Muscle layer of colon (tissue), 2 donors: ENCODE results near the gene FBXO27.
"Not testable (repeated sequence)": the region's sequence is repeated elsewhere in the genome, so short reads cannot be mapped to it uniquely, and the experiment has no call there.

Experiments used
- H3K27ac ChIP-seq: one replicate; pipeline ENCODE4 v1.7.0; 2013; ENCODE audit warnings: low read depth, mild to moderate bottlenecking, low read length, moderate library complexity
- H3K27me3 ChIP-seq, 2 donors: one replicate each; pipeline ENCODE4 v1.7.0; 2013; ENCODE audit warnings: low read length in 2 of 2, mild to moderate bottlenecking in 2 of 2; ENCODE audit not compliant: insufficient read depth in 2 of 2, control insufficient read depth in 1 of 2
- H3K36me3 ChIP-seq: one replicate; pipeline ENCODE4 v1.7.0; 2013; ENCODE audit warnings: mild to moderate bottlenecking, low read length; ENCODE audit not compliant: insufficient read depth
- H3K4me1 ChIP-seq: one replicate; pipeline ENCODE4 v1.7.0; 2013; ENCODE audit warnings: mild to moderate bottlenecking, low read length; ENCODE audit not compliant: insufficient read depth
- H3K4me3 ChIP-seq, 2 donors: one replicate each; pipeline ENCODE4 v1.7.0; 2013; ENCODE audit warnings: low read length in 2 of 2, low read depth in 1 of 2, mild to moderate bottlenecking in 1 of 2, moderate library complexity in 1 of 2
- H3K9ac ChIP-seq: one replicate; pipeline ENCODE4 v1.7.0; 2013; ENCODE audit warnings: low read length
- H3K9me3 ChIP-seq: one replicate; pipeline ENCODE4 v1.7.0; 2013; ENCODE audit warnings: mild to moderate bottlenecking, low read length
- donor health status: abdominal sarcoma.
- donor health status: Adenocarcinoma of cecum.

The FBXO27 gene

DNA sequence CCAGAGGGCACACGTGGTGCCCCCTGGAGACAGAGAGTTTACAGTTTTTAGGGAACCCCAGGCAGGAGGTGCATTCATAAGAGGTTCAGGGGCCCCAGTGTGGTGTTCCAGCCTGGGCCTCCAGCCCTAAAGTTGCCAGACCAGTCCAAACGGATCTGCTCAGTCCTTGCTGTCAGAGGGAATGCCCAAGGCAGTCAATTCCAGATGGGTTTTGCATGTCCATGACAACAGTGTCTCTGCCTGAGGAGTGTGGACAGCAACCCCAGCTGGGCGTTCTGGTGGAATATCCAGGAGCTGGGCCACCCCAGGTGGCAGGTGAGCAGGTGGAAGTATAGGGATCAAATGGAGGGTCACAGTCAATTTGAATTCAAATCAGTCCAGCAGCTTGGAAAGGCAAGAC is 25.3 kb downstream of the FBXO27 start:
- Histone ChIP-seq H3K36me3 (no peaks in the 10 kb centered on the region), H3K4me1 (no peaks in the 10 kb centered on the region), H3K27ac (no peak overlapping the region), H3K9me3 (no peaks in the 10 kb centered on the region), H3K27me3 (no peaks in the 10 kb centered on the region), H3K4me3 (no peak overlapping the region), H3K9ac (no peak overlapping the region)

DNA sequence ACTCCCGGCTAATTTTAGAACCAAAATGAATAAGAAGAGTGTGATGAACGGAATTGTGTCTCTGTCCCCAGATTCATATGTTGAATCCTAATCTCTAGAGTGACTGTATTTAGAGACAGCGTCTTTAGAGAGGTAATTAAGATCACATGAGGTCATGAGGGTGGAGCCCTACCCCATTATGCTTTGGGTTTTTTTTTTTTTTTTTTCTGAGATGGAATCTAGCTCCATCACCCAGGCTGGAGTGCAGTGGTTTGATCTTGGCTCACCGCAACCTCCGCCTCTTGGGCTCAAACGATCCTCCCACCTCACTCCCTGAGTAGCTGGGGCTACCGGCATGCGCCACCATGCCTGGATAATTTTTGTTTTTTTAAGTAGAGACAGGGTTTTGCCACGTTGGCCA is 27.9 kb downstream of the FBXO27 start:
- no peaks in the 10 kb centered on the region for H3K36me3 ChIP-seq
- H3K4me1 ChIP-seq: no peaks in the 10 kb centered on the region
- no peak overlapping the region for H3K9ac ChIP-seq
- no peak overlapping the region for H3K27ac ChIP-seq
- H3K27me3 ChIP-seq: no peaks in the 10 kb centered on the region
- H3K4me3 ChIP-seq: no peak overlapping the region
- no peaks in the 10 kb centered on the region for H3K9me3 ChIP-seq

GRCh38 chr19:39003796-39004195 is 28.6 kb downstream of the FBXO27 start:
- no peak overlapping the region for H3K27ac ChIP-seq
- H3K4me1 ChIP-seq: no peaks in the 10 kb centered on the region
- H3K9me3 ChIP-seq: no peaks in the 10 kb centered on the region
- no peaks in the 10 kb centered on the region for H3K27me3 ChIP-seq
- H3K4me3 ChIP-seq: no peak overlapping the region
- no peaks in the 10 kb centered on the region for H3K36me3 ChIP-seq
- H3K9ac ChIP-seq: no peak overlapping the region

DNA sequence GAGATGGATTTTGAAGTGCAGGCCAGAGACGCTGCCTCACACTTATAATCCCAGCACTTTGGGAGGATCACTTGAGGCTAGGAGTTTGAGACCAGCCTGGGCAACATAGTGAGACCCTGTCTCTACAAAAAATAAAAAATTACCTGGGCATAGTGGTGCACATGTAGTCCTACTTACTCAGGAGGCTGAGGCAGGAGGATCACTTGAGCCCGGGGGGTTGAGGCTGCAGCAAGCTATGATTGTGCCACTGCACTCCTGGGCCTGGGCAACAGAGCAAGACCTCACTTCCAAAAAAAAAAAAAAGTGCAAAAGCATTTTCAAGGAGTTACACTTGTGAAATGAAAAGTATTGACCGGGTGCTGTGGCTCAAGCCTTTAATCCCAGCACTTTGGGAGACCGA is 29.2 kb downstream of the FBXO27 start:
- H3K27ac ChIP-seq: no peak overlapping the region
- no peaks in the 10 kb centered on the region for H3K27me3 ChIP-seq
- no peak overlapping the region for H3K9ac ChIP-seq
- H3K9me3 ChIP-seq: no peaks in the 10 kb centered on the region
- no peak overlapping the region for H3K4me3 ChIP-seq
- no peaks in the 10 kb centered on the region for H3K36me3 ChIP-seq
- no peaks in the 10 kb centered on the region for H3K4me1 ChIP-seq

DNA sequence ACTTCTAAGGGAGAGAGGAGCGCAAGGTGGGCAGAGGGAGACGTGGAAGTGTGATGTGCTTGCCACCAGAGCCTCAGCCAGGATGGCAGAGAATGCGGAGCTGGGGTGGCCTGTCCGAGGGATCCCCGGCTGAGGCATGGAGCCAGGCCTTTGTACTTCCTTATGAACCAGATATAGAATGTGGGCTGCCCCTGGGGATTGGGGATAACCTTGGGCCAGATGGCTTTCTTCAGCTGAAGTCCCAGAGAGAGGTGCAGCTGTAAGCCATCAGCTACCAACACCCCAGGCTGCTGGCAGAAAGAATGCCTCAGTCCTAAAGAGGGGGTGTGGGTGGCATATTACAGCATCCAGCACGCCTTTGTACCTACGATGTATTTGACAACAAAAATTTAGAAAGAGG is 31.3 kb downstream of the FBXO27 start:
- no peaks in the 10 kb centered on the region for H3K9me3 ChIP-seq
- H3K9ac ChIP-seq: no peak overlapping the region
- no peaks in the 10 kb centered on the region for H3K36me3 ChIP-seq
- no peaks in the 10 kb centered on the region for H3K4me1 ChIP-seq
- no peaks in the 10 kb centered on the region for H3K27me3 ChIP-seq
- no peak overlapping the region for H3K27ac ChIP-seq
- no peak overlapping the region for H3K4me3 ChIP-seq

DNA sequence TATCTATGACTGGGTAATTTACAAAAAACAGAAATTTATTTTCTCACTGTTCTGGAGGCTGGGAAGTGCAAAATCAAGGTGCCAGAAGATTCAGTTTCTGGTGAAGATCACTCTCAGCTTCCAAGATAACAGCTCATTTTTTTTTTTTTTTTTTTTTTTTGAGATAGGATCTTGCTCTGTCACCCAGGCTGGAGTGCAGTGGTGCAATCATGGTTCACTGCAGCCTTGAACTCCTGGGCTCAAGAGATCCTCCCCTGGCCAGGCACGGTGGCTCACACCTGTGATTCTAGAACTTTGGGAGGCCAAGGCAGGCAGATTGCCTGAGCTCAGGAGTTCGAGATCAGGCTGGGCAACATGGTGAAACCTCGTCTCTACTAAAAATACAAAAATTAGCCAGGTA is 34.8 kb downstream of the FBXO27 start:
- not testable (repeated sequence) for H3K27me3 ChIP-seq, H3K4me1 ChIP-seq, H3K27ac ChIP-seq, H3K36me3 ChIP-seq, H3K4me3 ChIP-seq, H3K9me3 ChIP-seq, H3K9ac ChIP-seq

DNA sequence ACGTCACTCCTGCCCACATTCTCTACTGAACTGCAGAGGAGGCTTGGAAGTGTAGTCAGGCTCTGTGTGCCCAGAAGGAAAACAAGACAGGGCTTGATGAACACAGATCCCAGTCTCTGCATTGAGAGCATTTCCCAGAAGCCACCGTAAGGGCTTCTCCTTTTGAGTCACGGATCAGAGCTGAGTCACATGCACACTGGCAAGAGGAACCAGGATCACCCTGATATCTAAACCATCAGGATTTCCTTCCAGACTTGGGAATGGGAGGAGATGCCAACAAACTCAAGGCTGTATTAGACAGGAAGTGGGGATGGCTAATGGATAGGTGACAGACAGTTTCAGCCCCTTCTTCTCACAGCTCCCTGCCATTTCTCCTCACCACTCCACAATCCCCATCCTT is 39.1 kb downstream of the FBXO27 start:
- H3K4me3 ChIP-seq: no peak overlapping the region
- no peaks in the 10 kb centered on the region for H3K36me3 ChIP-seq
- no peaks in the 10 kb centered on the region for H3K9me3 ChIP-seq
- no peak overlapping the region for H3K27ac ChIP-seq
- H3K4me1 ChIP-seq: no peaks in the 10 kb centered on the region
- no peaks in the 10 kb centered on the region for H3K27me3 ChIP-seq
- H3K9ac ChIP-seq: no peak overlapping the region

DNA sequence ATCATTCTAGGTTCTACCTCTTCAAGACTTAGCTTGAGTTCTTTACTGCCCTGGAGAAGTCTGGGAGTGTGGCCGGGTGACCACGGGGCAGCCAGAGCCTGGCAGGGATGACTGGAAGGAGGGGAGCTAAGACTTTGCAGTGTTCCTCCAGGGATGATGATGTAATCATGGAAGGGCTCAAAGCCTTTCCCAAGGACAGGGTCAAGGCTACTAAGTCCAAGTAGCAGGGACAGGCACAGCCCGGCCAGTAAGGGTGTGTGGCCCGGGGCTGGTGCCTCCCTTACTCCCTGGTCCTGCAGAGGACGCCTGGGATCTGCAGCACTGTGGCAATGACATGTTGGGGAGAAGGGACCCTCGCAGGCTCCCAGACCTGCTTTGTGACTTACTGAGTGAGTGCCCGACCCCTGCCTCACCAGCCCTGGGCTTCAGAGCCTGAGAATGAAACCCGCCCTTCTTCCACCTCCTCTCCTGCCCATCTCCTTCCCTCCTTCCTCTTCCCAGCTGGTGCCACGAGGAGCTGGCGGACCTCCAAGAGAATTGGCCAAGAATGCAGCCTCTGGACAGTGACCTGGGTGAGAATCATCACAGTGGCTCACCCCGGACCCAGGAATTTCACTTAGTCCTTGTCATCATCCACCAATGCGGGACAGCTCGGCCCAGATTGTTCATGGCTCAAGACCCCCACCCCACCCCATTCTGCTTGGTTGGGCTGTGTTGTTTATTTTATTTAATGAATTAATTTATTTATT is 41.2 kb downstream of the FBXO27 start:
- no peaks in the 10 kb centered on the region for H3K9me3 ChIP-seq
- H3K4me1 ChIP-seq: no peaks in the 10 kb centered on the region
- no peaks in the 10 kb centered on the region for H3K36me3 ChIP-seq
- no peaks in the 10 kb centered on the region for H3K27me3 ChIP-seq
- no peak overlapping the region for H3K27ac ChIP-seq
- no peak overlapping the region for H3K9ac ChIP-seq
- no peak overlapping the region for H3K4me3 ChIP-seq

DNA sequence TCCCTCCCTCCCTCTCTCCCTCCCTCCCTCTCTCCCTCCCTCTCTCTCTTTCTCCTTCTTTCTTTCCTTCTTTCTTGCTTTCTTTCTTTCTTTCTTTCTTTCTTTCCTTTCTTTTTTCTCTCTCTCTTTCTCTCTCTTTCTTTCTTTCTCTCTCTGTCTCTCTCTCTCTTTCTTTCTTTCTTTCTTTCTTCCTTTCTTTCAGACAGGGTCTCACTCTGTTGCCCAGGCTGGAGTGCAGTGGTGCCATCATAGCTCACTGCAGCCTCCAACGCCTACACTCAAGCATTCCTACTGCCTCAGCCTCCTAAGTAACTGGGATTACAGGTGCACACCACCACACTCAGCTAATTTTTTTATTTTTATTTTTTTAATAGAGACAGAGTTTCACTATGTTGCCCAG is 42.7 kb downstream of the FBXO27 start:
- H3K27ac ChIP-seq, H3K4me3 ChIP-seq, H3K9ac ChIP-seq, H3K9me3 ChIP-seq, H3K36me3 ChIP-seq, H3K4me1 ChIP-seq, H3K27me3 ChIP-seq: not testable (repeated sequence)

GRCh38 chr19:38989066-38989605 is 43.2 kb downstream of the FBXO27 start:
- no peaks in the 10 kb centered on the region for H3K27me3 ChIP-seq
- H3K9ac ChIP-seq: no peak overlapping the region
- H3K9me3 ChIP-seq: no peaks in the 10 kb centered on the region
- no peak overlapping the region for H3K4me3 ChIP-seq
- H3K36me3 ChIP-seq: no peaks in the 10 kb centered on the region
- no peaks in the 10 kb centered on the region for H3K4me1 ChIP-seq
- no peak overlapping the region for H3K27ac ChIP-seq

DNA sequence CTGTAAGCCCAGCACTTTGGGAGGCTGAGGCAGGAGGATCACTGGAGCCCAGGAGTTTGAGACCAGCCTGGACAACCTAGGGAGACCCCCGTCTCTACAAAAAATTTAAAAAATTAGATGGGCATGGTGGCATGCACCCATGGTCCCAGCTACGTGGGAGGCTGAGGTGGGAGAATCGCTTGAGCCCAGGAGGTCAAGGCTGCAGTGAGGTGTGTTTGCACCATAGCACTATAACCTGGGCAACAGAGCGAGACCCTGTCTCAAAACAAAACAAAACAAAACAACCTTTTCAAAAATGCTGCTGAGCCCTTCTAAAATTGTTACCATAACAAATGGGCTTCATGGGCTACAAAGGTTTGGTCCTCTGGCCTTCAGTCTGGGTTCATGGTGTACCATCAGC is 43.7 kb downstream of the FBXO27 start:
- H3K4me3 ChIP-seq, H3K27ac ChIP-seq, H3K27me3 ChIP-seq, H3K36me3 ChIP-seq, H3K9me3 ChIP-seq, H3K4me1 ChIP-seq, H3K9ac ChIP-seq: not testable (repeated sequence)

DNA sequence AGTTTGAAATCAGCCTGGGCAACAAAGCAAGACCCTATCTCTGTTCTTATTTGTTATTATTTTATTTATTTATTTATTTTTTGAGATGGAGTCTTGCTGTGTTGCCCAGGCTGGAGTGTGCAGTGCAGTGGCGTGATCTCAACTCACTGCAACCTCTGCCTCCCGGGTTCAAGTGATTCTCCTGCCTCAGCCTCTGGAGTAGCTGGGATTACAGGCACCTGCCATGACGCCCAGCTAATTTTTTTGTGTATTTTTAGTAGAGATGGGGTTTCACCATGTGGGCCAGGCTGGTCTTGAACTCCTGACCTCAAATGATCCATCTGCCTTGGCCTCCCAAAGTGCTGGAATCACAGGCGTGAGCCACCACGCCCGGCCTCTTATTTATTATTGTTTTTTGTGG is 44.6 kb downstream of the FBXO27 start:
- H3K4me3 ChIP-seq, H3K9ac ChIP-seq, H3K27me3 ChIP-seq, H3K27ac ChIP-seq, H3K9me3 ChIP-seq, H3K4me1 ChIP-seq, H3K36me3 ChIP-seq: not testable (repeated sequence)
